DND-41 (cell line): ENCODE measurements around the gene SET.

Experiments used
- EZH2 ChIP-seq: IDR thresholded peaks from 3 replicates; pipeline ENCODE4 v1.6.1; 2012; ENCODE audit warnings: borderline replicate concordance, low read depth, mild to moderate bottlenecking, moderate library complexity, low read length, inconsistent platforms; ENCODE audit not compliant: severe bottlenecking
- TF ChIP-seq, protein P1 (sequence below): IDR thresholded peaks from 2 replicates; pipeline ENCODE4 v1.5.1; 2012; ENCODE audit warnings: borderline replicate concordance, low read length, moderate library complexity, mild to moderate bottlenecking; ENCODE audit not compliant: poor library complexity, severe bottlenecking; ENCODE audit errors: extremely low read depth

GRCh38 chr9:128722380-128723351 lies 33.6 kb downstream of the SET start:
- TF ChIP-seq, protein P1, sequence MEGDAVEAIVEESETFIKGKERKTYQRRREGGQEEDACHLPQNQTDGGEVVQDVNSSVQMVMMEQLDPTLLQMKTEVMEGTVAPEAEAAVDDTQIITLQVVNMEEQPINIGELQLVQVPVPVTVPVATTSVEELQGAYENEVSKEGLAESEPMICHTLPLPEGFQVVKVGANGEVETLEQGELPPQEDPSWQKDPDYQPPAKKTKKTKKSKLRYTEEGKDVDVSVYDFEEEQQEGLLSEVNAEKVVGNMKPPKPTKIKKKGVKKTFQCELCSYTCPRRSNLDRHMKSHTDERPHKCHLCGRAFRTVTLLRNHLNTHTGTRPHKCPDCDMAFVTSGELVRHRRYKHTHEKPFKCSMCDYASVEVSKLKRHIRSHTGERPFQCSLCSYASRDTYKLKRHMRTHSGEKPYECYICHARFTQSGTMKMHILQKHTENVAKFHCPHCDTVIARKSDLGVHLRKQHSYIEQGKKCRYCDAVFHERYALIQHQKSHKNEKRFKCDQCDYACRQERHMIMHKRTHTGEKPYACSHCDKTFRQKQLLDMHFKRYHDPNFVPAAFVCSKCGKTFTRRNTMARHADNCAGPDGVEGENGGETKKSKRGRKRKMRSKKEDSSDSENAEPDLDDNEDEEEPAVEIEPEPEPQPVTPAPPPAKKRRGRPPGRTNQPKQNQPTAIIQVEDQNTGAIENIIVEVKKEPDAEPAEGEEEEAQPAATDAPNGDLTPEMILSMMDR, result no peak
- no peak for TF ChIP-seq EZH2
